GM13976 (cell line): ENCODE results near the gene PDCL2.

Experiments used
- DNase-seq: peaks from one replicate; pipeline ENCODE4 v3.0.0; 2012; ENCODE audit warnings: low spot score
- CTCF ChIP-seq: IDR thresholded peaks from 2 replicates; pipeline ENCODE4 v1.5.1; 2012; ENCODE audit warnings: borderline replicate concordance, mild to moderate bottlenecking; ENCODE audit not compliant: insufficient read depth; ENCODE audit errors: extremely low read depth, missing control alignments, control extremely low read depth
- in situ Hi-C: fragments of 300-500 bp; cut with MboI; formaldehyde crosslinking; loops from one replicate; pipeline ENCODE4 v1.12.0; 2022; ENCODE audit warnings: low sequenced_read_pairs, mixed read lengths, inconsistent platforms; ENCODE audit not compliant: unreplicated experiment

Gene PDCL2

GRCh38 chr4:55612341-55612740 lies 20.3 kb upstream of the PDCL2 start:
- in situ Hi-C loops: no loop called here
- DNase-seq: no peak
- TF ChIP-seq CTCF: no peak

GRCh38 chr4:55611358-55612059 lies 19.5 kb upstream of the PDCL2 start:
- TF ChIP-seq CTCF: no peak
- in situ Hi-C loops: no loop called here
- DNase-seq: no peak

- no peak for DNase-seq
- in situ Hi-C loops: no loop called here
Observed at GRCh38 chr4:55610381-55610780, 18.3 kb upstream of the PDCL2 start.

GRCh38 chr4:55609393-55609866 lies 17.4 kb upstream of the PDCL2 start:
- TF ChIP-seq CTCF: no peak
- in situ Hi-C loops: no loop called here

More at GRCh38 chr4:55610381-55610780, 18.3 kb upstream of the PDCL2 start:
- no peak for TF ChIP-seq CTCF

GRCh38 chr4:55608591-55608990 lies 16.5 kb upstream of the PDCL2 start:
- no peak for TF ChIP-seq CTCF
- no peak for DNase-seq
- in situ Hi-C loops: no loop called here

More at GRCh38 chr4:55609393-55609866, 17.4 kb upstream of the PDCL2 start:
- no peak for DNase-seq

GRCh38 chr4:55604996-55605395 lies 13.0 kb upstream of the PDCL2 start:
- DNase-seq: no peak
- no peak for TF ChIP-seq CTCF
- in situ Hi-C loops: no loop called here
